GM12891 (cell line): ENCODE results near the gene HTR1D.

Source experiments
- PAX5 ChIP-seq: IDR thresholded peaks from 2 replicates; pipeline ENCODE4 v1.6.1; 2011; ENCODE audit warnings: low read length, moderate library complexity, mild to moderate bottlenecking; ENCODE audit not compliant: insufficient read depth, severe bottlenecking
- POLR2A ChIP-seq: IDR thresholded peaks from 2 replicates; pipeline ENCODE4 v1.6.1; 2011; ENCODE audit warnings: low read depth, low read length, control low read depth
- POLR2AphosphoS5 ChIP-seq: IDR thresholded peaks from 2 replicates; pipeline ENCODE4 v1.6.1; 2011; ENCODE audit warnings: low read depth, low read length, control low read depth
- POU2F2 ChIP-seq: IDR thresholded peaks from 2 replicates; pipeline ENCODE4 v1.6.1; 2011; ENCODE audit warnings: low read depth, mild to moderate bottlenecking, control low read depth, low read length, moderate library complexity
- SPI1 ChIP-seq: IDR thresholded peaks from 2 replicates; pipeline ENCODE4 v1.6.1; 2011; ENCODE audit warnings: low read depth, low read length, control low read depth
- TAF1 ChIP-seq: IDR thresholded peaks from 2 replicates; pipeline ENCODE4 v1.6.1; 2011; ENCODE audit warnings: low read depth, low read length, control low read depth

DNA sequence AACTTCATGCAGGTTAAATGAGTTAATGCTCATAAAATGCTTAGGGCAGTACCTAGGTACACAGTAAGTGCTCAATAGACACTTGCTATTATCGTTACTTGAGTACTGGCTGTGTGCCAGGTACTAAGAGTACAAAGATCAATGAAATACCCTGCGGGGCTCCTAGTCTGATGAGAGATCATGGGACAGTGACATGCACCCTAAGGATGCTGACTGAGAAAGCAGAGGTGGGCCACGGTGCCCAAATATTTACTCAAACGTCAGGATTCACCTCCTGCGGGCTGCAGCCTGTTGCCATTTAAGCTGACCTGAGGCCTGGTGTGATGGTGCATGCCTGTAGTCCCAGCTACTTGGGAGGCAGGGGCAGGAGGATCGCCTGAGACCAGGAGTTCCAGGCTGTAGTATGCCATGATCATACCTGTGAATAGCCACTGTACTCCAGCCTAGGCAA, 28.8 kb downstream of the HTR1D start:
- no peak for TF ChIP-seq TAF1
- TF ChIP-seq POU2F2, result no peak
- TF ChIP-seq POLR2A, result no peak
- TF ChIP-seq POLR2AphosphoS5, result no peak
- TF ChIP-seq SPI1, result no peak
- no peak for TF ChIP-seq PAX5
